Upper lobe of left lung (tissue), 4 donors: ENCODE results near the gene TMCC1.

Experiments used
- CTCF ChIP-seq, 6 experiments: fragments of 450-650 bp in 4 of 6; fragments of 200-600 bp in 2 of 6; sonication (generic) in 2 of 6; IDR thresholded peaks; one replicate each; pipeline ENCODE4 v1.5.1; 2016 to 2019; ENCODE audit warnings: antibody characterized with exemption in 6 of 6
- EP300 ChIP-seq, 4 donors: sonication (generic); formaldehyde crosslinking; IDR thresholded peaks; one replicate each; pipeline ENCODE4 v1.5.1; 2017; ENCODE audit warnings: antibody characterized with exemption in 4 of 4, control low read depth in 2 of 4
- POLR2A ChIP-seq, 4 donors: fragments of 450-650 bp; IDR thresholded peaks; one replicate each; pipeline ENCODE4 v1.5.1; 2016 to 2017; ENCODE audit warnings: antibody characterized with exemption in 4 of 4, mild to moderate bottlenecking in 2 of 4
- POLR2AphosphoS5 ChIP-seq, 2 donors: sonication (generic); formaldehyde crosslinking; IDR thresholded peaks; one replicate each; pipeline ENCODE4 v1.5.1; 2017; ENCODE audit warnings: antibody characterized with exemption in 2 of 2

DNA sequence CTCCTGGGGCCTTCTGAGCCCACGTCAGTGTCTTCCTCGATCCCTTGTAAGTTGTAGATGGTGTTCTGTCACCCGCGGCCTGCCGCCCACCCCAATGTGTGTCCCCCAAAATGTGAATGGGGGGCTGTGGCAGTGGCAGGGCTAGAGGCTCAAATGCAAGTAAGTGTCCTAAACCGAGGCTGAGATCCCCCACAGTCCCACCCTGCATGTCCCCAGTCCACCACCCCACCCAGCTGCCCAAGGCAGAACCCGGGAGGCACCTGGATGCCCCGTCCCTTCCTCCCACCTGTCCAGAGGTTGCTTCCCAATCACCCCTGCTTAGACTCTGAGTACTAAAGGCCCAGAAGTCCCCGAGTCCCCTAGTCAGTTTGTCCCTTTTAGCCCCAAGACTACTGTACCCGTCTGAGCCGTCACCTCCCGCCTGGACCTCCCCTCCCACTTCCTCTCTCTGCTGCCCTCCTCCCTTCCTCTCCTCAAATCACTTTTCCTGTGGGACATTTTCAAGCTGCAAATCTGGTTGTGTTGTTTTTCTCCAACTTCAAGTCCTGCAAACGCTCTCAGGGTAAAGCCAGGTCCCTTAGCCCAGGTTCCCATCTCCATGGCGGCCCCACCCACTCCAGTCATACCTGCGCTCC, 275.2 kb downstream of the TMCC1 start:
- TF ChIP-seq POLR2AphosphoS5 (IDR thresholded peaks at IDR 0.05): no peak
- no peak for TF ChIP-seq CTCF (IDR thresholded peaks at IDR 0.05)
- peak in 1 of 4 donors; percentile 24 for TF ChIP-seq POLR2A (IDR thresholded peaks at IDR 0.05)
- no peak for TF ChIP-seq EP300 (IDR thresholded peaks at IDR 0.05)
